Activated CD4-positive, CD25-positive, alpha-beta regulatory T cell treated with anti-CD3 and anti-CD28 coated beads, Interleukin-2, amount 50 U/mL, for 24 hours (primary cell): ENCODE data around the gene ZP1.
A peak's percentile ranks its signal among the peaks of the same experiment; 100 is the strongest.
"Not testable (repeated sequence)": the region's sequence is repeated elsewhere in the genome, so short reads cannot be mapped to it uniquely, and the experiment has no call there.

Experiments
- ATAC-seq, 2 donors: fragments of 150-1000 bp; cut with Tn5 transposase; one replicate each; pipeline ENCODE4 v1.10.0; 2021; ENCODE audit warnings: mild to moderate bottlenecking in 1 of 2, moderate library complexity in 1 of 2

Gene ZP1

DNA sequence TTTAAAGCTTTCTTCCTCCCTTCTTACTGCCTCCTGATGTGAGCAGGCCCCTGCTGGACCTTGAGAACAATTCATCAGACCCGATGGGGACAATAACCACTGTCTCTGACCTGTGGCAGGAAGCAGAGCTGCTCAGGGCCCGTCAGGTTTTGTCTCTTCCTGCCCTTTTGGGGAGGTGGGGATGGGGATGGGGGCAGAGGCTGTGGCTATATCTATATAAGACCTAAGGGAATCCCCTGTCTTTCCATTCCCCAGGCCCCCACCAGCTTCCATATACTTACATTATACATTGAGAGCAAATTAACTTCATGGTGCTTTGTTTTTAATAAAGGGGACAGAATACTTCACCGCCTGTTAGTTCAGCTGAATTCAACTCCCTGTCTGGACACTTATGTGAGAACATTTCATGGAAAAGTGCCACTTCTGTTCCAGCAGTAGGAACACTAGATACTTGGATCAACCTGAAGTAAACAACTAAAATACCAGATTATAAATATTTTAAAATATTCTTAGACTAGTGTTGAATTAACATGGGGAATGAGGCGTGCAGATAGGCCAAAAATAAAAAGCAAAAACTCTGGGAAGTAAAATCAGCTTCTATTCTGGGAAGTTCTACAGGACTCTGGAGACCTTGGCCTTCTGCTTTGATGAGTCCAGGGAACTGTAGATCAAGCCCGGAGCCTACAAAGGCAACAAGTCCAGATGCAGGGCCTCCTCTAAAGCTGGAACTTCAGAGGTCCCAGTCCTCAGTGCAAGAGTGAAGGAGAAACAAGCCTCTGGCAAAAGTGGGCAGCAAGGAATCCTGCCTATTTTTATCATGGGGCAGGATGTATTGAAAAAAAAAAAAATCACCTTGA, 11.1 kb downstream of the ZP1 start:
- ATAC-seq: no peak

DNA sequence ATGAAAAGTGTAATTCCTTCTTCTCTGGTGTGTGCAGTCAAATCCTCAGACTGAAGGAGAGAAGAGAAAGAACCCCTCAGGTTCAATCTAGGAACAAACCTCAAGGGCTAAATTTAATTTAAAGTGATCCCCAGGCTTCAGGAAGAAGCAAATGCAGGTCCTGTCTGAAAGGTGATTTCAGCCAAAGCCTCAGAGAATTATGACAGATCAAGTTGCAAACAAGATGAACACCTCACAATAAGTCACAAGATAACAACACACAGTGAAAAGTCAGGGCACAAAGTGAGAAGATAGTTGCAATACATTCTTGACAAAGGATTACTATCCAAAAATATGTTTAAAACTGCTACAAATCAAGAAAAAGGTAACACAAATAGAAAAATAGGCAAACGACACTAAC, 11.8 kb downstream of the ZP1 start:
- ATAC-seq: no peak

DNA sequence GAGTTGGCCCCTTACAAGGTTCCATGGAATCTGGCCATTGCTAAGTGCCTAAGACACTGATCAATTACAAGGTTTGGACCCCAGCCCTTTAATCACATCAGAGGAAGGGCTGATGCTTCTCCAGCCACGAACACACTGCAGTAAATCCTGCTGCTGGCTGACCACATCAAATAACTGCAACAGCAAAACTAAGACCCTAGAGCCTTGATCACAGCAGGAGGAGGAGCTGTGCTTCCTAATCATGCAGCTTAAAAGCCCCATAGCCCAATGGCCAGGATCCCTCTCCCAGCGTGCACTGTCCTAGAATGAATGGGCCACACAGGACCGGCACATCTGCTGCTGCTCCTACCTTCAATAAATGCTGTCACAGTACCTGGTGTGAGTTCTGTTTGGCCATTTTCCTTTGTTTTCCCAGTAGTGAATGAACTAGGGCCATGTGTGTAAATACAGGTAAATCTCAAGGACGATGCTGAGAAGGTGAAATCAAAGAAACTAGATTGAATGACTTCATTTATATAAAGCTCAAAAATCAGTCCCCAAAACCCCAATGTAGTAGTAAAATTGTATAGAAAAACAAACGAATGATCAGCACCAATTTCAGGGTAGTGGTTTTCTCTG, 12.7 kb downstream of the ZP1 start:
- ATAC-seq: no peak

DNA sequence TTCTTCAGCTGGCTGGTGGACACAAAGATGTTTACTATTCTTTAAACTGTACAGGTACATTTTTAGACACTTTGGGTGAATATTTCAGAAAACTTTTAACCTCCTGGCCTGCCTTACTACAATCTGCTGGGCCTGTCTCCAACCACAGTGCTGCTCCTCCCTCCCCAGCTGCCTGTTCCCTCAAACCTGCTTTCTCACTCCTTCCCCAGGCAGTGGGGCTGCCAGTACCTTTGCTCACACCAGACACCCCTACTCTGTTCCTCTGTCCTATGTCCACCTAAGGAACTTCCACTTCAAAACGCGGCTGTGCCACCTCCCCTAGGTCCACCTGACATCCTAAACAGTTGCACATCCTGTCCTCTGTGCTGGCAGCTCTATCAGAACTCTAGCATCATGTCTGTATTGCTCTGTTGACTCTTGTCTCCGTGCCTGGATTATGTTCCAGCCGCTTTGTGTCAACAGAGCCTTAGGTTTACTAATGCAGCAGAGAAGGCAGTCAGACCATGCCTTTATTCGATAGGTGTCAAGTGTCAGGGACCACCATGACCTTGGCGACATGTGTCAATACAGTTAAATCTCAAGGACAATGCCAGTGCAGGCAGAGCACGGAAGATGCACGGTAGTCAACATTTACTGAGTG, 13.4 kb downstream of the ZP1 start:
- no peak for ATAC-seq

DNA sequence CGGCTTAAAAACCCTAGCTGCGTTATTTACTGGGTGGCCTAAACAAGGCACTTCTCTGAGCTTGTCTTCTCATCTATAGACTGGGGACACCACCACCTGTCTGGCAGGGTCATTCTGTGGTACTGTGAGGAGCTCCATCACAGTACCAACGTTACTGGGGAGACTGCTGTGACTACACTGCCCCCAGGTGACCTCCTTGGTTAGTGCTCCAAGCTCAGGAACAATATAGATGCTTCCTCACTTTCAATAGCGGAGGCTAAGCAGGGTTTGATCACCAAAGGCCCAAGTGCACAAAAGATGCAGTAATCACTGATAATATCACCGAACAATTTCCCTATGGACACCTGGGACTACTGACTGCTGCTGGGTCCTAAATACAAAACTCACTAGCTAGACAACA, 20.2 kb downstream of the ZP1 start:
- ATAC-seq: peak; percentile 61 to 65

DNA sequence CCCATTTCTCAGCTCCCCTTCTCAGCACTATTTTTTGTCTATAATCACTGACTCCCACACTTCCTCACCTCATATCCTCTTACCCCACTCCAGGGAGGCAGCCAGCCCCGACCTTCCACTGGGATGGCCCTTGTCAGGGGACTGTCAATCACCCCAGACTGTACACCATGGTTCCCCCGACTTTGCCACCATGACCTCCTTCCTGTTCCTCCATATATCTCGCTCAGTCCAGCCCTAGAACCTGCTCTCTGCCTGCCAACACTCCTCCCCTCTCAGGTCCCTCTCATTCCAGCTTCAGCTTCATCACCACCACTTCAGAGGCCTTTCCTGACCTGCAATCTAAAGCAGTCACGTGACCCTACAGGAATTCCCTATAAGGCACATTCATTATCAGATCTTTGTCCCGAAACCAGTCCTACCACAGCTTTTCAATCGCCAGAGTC, 22.5 kb downstream of the ZP1 start:
- ATAC-seq: no peak

DNA sequence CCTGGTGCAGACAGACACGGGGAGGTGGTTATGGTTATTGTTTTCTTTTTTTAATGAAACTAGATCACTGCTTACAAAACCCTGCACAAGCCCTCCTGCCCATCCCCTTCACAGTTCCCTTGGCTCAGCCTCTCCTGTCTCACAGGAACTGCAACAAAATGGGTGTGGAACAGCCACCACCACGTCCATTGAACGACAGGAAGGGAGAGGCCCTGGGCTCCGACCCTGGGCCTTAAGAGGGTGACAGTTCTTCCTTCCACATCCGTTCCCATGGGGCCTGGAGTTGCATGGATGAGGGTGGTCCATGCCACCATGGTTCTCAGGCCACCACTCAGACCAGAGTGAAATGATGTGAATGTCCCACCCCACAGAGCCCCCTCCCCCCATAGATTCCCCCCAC, 23.4 kb downstream of the ZP1 start:
- no peak for ATAC-seq

DNA sequence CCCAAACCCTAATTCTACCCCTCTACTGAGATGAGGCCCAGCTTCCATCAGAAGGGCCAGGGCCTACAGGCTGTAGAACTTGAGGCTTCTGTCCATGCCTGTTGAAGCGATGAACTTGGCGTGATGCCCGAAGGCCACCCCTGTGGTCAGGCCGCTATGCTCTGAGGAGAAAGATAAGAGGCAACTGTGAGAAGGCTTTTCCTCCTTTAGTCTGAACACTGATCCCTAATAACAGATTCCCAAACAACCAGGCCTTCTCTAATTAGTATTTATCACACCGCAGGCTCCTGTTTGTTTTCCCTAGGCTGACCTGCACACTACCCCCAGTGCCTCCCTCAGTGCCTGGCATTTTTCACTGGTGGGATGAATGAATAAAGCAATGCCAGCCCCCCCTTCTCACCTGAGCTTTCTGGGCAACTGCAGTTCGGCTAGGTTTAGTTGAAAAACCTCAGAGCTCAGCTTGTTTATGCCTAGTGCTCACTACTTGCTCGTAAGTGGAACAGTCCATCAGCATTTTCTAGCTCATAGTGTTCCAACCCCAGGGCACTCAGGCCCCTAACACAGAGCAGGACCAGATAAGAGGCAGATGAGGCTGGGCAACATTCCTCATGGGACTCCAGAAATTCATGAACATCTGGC, 23.9 kb downstream of the ZP1 start:
- no peak for ATAC-seq

DNA sequence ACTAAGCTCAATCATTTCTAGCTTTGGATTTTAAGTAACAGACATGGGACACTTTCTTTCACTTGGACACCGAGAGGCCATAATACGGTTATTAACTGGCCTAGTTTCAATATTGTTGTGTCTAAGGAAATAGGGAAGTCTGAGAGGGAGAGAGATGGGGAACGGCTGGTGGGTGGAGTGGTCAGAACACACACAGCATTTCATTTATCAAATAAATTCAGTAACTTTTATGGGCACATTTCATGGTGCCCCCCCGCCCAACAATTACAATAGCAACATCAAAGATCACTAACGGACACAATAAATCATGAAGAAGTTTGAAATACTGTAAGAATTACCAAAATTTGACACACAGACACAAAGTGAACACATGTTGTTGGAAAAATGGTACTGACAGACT, 28.3 kb downstream of the ZP1 start:
- ATAC-seq: no peak

DNA sequence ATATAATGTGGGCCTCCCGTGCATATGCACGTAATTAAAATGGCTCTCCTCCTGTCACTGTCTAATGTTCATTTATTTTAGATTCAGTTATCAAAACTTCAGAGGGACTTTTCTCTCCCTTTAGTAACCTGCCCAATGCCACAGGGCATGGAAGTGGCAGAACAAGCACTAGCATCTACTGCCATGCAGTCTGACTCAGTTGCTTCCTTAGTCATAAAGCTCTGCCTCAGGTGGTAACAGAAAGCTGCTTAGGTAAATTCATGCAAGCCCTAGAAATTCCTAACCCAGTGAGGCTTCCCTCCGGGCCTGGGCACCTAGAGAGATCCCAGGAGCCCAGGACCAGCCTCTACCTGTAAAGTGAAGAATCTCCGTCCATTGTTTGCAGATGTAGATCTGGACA, 30.2 kb downstream of the ZP1 start:
- ATAC-seq: no peak

DNA sequence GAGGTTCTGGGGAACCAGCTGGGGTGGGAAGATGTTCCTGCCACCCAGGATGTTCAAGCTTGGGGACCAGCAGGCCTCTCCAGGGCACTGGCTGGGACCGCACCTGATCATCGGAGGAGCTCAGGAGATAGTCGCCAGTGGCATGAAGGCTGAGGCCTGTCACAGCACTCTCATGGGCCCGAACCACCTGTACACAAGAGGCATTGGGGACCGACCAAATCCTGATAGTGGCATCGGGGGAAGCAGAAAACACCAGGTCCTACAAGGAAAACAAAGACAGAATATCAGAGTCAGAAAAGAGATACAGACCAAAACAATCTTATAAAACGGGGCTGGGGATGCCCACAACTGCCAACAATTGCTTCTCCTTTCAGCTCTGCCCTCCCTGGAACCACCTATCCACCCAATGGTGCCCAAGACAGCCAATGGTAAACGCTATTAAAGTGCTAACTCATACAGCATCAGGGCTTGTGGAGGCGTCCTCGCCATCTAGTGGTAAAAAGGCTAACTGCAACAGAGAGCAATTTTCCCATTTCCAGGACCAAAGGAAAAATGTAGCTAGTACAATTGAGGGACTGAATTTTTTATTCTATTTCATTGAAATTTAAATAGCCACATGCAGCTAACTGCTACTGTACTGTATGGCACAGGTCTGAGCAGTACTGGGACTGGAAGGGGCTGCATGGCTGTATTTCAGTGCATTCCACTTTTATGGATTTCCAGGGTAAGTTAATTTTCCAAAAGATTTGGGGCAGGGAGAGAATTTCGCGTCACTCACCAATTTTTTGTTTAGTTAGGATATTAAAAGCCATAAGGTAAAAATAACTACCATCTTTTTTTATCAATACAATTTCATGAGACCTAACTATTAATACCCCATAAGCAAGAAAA, 31.9 kb downstream of the ZP1 start:
- peak; percentile 86 to 93 for ATAC-seq

DNA sequence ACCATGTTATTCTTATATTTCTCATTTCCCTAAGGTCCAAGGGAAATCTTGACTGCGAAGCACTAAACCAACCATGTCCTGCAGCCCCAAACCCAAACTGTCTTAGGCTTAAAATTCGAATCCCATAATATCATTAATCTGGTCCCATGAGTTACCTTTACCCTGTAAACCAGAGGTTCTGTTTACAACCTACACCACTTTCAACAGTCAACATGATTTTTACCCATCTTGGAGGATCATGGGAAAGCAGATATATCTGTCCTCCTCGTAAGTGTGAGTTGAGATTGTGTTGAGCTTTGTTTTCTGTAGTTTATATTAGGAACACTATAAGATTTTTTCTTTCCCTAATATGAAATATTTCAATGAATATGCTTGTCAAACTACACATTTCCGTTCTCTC, 32.6 kb downstream of the ZP1 start:
- ATAC-seq: no peak

DNA sequence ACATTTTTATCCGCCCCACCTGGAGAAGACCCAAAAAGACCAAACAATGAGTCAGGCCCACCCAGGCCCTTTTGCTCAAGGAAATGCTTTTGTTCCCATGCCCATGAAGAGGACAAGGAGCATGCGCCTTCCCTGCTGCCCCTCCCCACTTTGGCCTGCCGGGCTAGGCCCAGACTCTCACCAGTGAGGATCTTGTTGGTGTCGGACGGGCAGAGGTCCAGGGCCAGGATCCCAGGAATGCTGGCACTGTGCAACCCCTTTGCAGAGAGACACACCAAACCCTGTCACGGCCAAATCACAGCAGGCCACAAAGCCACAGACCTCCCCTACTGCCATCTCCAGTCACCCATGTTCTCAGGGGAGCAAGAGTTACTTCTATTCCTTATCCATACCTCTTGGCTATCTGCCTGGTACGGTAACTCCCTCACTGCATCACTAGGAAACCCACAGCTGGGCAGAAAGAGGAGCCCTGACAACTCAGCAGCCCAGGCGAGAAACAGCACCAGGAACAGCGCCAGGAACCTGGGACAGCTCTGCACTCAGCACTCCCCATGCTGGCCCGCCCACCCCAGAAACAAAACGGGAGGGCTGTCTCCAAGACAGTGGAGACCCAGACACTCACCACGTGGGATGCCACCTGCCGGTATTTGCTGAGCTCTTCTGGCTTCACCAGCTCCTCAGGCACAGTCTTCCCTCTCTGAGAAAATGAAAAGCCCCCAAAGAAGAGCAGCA, 33.5 kb downstream of the ZP1 start:
- ATAC-seq: no peak

DNA sequence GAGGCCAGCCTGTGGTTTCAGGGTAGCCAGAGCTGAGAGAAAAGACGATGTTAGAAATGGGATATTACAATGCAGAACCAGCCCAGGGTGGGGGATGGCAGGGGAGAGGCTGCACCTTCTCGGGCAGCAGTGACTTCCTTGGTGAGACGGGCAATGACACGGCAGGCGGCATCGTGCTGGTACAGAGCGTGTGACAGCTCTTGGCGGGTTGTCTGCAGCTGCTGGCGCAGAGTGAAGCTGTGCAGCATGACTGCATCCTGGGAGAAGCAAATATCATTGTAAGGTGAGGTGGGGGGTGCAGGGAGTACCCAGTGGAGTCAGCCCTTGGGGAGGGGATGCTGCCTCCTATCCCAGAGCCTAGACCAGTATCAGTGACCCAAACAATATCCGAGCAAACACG, 35.3 kb downstream of the ZP1 start:
- ATAC-seq: no peak

DNA sequence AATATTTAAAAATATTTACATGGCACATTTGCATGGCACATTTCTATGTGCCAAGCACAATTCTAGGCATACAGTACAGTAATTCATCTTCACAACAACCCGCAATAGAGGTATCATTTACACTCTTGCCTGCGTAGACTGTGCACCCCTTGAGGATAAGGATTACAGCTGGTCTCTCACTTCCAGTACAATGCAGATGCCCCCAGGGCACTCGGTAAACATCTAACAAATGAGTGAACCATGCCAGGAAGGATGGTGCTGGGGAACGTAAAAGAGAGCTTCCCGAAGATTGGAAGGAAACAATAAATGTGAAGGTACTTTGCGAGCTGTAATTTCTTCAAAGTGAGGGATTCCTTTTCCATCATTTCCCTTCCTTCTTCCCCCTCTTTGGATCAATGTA, 37.7 kb downstream of the ZP1 start:
- no peak for ATAC-seq

DNA sequence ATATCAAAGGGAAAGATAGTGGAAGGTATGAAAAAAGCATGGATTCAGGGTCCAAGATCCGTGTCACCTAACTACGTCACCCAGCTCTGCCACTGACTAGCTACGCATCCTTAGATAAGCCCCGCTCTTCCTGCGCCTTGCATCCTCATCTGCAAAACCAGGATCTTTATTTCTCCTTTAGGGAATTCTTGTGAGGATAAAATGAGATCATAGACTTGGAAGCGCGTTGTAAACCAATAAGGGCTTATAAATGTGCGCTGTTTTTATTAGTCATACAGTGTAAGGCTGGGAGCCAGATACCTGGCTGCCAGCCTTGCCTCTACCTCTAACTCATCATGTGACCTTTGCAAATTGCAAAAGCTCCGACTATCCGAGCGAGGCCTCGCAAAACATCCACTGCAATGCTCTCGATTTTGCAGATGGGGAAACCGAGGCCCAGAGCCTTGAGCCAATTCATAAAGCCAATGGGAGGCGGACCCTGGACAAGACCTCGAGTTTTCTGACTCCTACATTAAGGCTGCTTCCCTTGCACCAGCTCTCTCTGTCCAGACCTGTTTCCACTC, 38.3 kb downstream of the ZP1 start:
- peak; percentile 19 to 35 for ATAC-seq

DNA sequence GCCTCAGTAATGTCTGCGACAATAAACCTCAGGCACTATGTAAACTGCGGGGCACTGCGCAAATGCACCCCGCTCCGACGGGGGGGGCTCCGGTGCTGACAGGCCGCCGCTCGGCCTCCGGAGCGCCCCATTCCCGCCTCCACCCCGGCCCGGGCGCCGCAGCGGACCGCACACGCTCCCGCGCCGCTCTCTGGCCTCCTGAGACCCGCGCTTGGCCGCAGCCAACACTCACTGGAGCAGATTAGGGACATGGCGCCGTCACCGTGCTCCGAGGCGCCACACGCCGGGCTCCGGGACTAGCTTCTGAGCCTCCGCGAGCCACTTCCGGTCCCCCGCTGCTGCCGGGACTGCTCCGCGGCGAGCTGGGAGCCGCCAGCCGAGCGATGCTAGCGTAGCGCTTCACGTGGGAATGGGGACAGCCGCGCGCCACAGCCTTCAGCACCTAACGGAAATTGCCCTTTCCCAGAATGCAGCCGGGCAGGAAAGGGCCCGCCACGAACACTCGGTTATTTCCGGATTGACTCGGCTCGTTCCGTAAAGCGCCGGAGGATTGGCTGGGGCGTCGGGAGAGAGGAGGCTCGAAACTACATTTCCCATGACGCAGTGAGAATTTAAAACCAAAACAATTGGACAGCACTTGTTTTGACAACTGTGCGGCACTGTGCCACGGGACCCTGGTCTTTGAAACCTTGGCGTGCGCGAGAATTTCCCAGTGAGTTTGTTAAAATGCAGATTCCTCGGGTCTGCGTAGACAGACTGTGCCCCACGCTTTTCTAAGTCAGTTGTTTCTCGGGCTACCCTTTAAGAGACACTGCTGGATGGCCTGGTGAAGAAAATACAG, 39.0 kb downstream of the ZP1 start, which contains the start of gene PRPF19:
Gene PRPF19 (minus strand): TSS at position 454 of the 841 bp plus-strand sequence. CDS start 203 bp downstream, at position 251.
- peak; percentile 91 to 92 for ATAC-seq

DNA sequence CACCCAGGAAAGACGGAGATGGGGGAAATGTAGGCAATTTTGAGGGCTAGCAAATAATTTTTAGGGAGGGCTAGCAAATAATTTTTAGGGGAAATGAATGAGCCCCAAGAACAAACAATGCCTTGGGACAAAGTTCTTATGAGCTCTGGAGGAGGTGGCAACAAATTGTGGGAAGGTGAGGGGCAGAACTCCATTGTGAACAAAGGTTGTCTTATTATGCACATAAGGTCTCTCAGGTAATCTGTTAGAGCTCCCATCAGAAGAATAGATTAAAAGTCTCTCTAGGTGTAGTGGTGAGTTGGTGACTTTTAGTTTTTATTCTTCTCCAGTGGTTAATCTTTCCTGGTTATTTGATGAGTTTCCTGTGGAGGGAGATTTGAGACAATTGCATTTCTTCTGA, 41.5 kb downstream of the ZP1 start:
- ATAC-seq: no peak

DNA sequence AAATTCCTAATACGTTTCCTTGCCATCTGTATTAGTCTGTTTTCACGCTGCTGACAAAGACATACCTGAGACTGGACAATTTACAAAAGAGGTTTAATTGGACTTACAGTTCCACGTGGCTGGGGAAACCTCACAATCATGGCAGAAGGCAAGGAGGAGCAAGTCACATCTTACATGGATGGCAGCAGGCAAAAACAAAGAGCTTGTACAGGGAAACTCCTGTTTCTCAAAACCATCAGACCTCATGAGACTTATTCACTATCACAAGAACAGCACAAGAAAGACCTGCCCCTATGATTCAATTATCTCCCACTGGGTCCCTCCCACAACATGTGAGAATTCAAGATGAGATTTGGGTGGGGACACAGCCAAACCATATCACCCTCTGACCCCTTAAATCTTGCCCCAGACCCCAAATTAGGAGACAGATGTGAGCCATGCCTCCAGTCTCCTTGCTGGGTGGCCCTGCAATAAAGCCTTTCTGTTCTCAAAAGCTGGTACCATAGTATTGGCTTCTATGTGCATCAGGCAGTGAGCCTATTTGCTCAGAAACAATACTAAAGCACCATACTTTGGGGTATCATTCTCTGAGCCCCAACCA, 42.4 kb downstream of the ZP1 start:
- not testable (repeated sequence) for ATAC-seq

DNA sequence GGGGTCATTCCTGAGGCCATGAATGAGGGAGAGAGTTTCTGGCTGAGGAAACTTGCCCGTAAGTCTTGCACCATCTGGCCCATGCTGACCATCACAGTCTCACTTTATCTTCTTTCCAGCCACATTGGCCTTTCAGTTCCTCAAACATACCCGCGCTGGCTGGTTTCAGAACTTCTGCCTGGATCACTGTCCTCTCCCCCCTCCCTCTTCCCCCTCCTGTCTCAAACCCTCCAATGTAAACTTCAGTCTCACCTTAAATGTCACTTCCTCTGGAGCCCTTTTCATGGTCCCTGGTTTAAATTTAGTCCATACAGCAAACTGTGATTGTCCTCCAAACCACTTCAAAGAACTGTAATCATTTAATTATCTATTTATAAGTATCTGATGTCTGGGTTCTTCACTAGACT, 42.9 kb downstream of the ZP1 start:
- ATAC-seq: no peak
